HG03064 (cell line): ENCODE data around the gene TRRAP.
"Not testable (repeated sequence)": the region's sequence is repeated elsewhere in the genome, so short reads cannot be mapped to it uniquely, and the experiment has no call there.

ENCODE experiments used
- ATAC-seq: cut with Tn5 transposase; IDR thresholded peaks from one replicate; pipeline ENCODE4 v1.9.1; 2021; ENCODE audit warnings: low read depth; ENCODE audit not compliant: unreplicated experiment

Gene TRRAP

DNA sequence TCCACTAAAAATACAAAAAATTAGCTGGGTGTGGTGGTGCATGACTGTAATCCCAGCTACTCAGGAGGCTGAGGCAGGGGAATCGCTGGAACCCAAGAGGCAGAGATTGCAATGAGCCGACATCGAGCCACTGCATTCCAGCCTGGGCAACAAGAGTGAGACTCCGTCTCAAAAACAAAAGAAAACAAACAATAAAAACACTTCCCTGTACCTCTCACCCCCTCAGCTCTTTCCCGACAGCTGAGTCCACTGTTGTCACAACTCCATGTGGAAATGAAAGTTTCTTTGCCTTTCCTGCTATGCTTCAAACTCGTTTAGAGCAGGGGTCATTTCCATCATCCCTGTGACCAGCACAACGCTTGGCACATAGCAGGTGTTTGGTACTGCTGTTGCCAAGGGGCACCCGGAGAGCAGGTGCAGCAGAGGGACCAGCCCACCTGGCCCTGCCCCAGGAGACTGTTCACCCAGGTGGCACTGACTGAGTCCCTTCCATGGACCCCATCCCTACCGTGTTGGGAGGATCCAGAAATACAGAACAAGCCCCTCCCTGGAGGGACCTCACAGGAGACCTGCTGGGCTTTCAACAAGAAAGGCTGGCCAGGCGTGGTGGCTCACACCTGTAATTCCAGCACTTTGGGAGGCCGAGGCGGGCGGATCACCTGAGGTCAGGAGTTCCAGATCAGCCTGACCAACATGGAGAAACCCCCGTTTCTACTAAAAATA, 13.4 kb upstream of the TRRAP start:
- ATAC-seq, result no peak

DNA sequence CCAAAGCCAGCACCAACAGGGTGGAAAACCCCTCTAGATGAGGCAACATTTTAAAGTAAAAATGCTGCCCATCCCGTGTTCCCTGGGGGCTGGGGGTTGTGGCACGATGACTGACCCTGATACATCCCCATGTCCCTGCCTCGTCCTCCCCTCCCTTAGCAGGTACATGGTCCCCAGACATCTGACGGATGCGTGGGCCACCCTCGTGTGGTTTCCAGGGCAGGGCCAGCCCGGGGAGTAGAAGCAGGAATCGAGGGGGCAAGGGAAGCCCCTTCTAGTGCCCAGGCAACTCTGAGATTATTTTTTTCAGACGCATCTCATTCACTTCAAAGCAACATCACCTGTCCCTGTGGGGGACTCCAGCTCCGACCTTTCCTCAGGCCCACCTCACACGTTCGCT, 12.0 kb upstream of the TRRAP start:
- ATAC-seq, result no peak

DNA sequence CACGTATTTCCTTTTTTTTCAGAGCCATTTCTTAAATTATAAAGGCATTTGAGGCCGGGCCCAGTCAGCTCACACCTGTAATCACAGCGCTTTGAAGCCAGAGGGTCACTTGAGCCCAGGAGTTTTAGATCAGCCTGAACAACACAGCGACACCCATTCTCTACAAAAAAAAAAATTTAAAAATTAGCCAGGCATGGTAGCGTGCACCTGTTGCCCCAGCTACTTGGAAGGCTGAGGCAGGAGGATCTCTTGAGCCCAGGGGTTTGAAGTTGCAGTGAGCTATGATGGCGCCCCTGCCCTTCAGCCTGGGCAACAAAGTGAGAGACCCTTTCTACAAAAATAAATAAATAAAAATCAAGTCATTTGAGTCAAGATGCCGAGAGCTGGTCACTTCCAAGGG, 11.6 kb upstream of the TRRAP start:
- ATAC-seq, result no peak

DNA sequence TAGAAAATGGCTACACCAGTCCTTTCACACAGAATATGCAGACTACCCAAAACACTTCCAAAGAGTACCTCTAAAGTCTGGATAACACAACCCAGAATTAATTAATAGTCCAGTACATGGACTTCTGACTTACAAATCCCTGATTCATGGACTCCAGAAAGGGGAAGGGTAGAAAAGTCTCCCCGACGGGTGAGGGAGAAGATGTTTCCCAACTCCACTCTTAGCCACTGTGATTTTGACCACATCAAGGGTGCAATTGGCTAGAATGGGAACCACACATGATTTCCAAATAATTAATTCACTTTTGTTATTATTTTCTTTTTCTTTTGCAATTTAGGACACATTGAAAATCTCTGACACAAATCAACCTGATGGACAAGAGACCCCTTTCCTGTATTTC, 9.9 kb upstream of the TRRAP start:
- no peak for ATAC-seq

DNA sequence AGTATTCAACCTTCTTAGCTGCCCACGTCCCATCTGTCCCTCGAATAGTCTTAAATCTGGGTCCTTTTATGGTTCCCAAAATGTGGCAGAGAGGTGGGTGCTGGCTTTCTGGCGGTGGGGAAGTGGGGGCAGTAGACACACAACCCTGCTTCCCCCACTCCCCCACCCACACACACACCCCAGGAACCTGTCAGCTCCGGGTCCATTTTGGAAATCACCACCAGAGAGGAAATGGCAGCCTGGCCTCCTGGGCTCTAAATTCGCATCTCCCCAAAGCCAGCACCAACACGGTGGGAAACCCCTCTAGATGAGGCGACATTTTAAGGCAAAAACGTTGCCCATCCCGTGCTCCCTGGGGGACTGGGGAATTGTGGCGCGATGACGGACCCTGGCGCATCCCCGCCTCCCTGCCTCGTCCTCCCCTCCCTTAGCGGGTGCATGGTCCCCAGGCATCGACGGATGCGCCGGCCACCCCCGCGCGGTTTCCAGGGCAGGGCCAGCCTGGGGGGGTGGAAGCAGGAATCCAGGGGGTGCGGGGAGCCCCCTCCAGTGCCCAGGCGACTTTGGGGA, 9.2 kb upstream of the TRRAP start:
- ATAC-seq, result no peak

DNA sequence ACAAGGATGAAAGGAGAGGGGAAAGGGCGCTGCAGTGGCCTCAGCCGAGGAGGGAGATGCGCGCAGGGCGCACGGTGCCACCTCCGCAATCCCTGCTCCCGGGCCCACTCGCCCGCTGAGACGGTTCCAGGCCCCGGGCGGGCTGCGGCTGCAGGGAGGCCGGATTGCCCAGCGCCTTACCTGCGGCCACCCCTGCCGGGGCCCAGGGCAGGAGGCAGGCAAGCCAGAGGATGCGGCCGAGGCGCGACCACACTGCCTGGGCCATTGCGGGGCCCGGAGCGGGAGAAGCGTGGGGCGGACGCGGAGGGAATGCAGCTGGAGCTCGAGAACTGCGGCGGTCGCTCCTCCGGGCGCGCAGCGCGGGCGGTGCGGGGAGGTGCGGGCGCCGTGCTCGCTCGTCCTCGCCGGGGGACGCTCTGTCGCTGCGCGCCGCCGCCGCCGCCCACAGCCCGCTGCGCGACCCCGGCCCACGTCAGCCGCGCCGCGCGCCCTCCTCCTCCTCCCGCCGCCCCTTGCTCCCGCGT, 8.7 kb upstream of the TRRAP start, which contains the start of gene TMEM130:
Gene TMEM130 (minus strand): TSS at position 418 of the 524 bp plus-strand sequence. CDS start 153 bp downstream, at position 265.
- peak; percentile 14 for ATAC-seq

DNA sequence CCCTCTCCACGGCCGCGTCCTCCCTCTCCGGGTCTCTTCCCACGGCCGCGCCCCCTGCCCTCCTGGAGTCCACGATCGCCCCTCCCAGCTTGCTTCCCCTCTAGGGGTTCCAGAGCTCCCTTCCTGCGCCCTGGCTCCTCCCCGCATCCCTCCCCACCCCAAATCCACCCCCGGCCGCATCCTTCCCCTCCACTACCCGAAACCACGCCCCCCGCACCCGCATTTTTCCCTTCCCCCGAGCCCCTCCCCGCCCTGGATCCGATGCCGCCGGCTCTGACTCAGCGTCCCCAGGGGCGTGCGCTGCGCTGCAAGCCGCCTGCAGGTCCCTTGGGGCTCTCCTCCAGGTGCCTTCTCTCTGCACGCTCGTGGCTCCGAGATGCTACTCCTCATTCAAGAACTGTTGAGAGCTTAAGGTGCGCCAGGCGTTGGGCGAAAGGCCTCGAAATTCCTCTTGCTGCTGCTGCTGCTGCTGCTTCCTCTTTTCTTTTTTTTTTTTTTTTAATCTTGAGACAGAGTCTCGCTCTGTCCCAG, 8.1 kb upstream of the TRRAP start:
- ATAC-seq, result peak; percentile 94

DNA sequence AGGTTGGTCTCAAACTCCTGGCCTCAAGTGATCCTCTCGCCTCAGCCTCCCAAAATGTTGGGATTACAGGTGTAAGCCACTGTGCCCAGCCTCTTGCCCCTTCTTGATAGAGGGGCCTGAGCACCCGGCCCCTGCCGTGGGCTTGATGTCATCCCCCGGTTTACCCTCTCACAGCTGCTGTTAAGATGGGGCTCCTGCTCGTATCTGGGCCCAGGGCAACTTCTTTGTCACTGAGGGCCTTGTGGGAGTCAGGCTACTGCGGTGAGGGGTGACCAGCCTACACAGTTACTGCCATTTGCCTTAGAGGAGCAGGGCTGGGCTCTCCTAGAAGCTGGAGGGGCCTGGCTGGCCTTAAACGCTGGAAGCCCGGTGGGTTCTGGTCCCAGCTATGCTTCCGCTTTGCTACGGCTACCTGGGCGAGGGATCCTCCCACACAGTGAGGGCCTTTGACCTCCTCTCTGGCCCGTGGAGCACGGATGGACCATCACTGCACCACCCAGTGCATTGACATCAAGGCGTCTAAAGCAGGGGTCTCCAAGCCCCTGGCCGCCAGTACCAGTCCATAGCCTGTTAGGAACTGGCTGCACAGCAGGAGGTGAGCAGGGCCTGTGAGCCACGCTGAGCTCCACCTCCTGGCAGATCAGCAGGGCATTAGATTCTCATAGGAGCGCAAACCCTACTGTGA, 7.4 kb upstream of the TRRAP start:
- no peak for ATAC-seq

DNA sequence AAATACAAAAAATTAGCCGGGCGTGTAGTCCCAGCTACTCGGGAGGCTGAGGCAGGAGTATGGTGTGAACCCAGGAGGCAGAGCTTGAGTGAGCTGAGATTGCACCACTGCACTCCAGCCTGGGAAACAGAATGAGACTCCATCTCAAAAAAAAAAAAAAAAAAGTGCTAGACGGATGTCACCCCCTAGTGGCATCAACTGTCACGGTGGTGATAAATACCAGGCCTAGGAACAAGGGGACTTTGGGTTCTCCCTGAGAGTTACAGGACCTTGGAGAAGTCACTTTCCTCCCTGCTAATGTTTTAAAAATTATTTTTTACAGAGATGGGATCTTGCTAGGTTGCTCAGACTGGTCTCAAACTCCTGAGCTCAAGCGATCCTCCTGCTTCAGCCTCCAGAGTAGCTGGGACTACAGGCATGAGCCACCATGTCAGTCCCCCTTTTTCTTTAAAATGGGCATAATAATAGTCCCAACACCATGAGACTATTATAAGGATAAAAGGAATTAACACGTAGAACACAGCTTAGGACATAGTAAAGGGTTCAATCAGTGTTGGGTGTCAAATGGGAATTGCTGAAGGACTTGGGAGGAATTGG, 5.9 kb upstream of the TRRAP start:
- ATAC-seq, result no peak

DNA sequence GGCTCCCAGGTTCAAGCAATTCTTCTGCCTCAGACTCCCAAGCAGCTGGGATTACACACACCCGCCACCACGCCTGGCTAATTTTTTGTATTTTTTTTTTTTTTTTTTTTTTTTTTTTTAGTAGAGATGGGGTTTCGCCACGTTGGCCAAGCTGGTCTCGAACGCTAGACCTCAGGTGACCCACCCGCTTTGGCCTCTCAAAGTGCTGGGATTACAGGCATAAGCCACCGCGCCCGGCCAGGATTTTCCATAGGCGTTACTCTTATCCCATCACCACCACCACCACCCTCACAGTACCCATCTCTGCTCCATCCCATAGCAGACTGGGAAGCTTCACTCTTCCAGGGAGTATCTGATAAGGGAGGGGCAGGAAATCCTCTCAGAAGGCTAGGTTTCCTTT, 4.7 kb upstream of the TRRAP start:
- not testable (repeated sequence) for ATAC-seq

DNA sequence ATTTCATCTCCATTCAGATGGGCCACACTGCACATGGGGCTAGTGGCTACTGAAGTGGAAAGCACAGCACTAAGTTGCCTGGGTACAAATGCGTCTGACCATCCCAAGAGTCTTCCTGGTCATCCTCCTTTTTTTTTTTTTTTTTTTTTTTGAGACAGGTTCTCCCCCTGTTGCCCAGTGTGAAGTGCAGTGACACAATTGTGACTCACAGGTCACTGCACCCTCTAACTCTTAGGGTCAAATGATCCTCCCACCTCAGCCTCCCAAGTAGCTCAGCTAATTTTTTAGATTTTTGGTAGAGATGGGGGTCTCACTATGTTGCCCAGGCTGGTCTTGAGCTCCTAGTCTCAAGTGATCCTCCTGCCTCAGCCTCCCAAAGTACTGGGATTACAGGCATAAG, 3.4 kb upstream of the TRRAP start:
- ATAC-seq, result no peak

DNA sequence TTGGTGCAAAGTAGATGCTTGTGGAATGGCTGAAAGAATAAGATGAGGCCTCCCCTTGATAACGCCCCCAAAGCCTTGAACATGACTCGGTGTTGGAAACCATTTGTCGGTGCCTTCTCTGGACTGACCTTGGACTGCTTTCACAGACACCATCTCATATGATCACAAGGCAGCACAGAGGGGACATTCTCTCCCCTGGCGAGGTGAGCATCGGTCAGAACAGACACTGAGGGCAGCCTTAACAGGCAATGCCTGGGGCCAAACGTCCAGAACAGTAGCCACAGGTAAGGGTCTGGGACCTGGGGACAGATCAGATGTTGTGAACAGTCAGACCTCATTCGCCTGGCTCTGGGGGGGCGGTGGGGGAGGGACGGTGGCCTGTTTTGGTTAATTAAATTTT, 2.8 kb upstream of the TRRAP start:
- no peak for ATAC-seq

DNA sequence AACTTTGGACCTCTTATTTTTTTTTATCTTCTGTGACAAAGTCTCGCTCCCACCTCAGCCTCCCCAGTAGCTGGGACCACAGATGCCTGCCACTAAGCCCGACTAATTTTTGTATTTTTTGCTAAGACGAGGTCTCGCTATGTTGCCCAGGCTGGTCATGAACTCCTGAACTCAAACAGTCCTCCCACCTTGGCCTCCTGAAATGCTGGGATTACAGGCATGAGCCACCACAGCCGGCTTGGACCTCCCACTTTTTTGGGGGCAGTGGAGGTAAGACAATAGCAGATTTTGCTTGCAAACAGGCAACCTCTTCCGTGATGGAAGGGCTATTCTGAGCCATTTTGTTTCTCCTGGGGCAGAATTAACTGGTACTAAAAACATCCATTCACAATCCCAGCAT, 1.2 kb upstream of the TRRAP start:
- ATAC-seq, result no peak

DNA sequence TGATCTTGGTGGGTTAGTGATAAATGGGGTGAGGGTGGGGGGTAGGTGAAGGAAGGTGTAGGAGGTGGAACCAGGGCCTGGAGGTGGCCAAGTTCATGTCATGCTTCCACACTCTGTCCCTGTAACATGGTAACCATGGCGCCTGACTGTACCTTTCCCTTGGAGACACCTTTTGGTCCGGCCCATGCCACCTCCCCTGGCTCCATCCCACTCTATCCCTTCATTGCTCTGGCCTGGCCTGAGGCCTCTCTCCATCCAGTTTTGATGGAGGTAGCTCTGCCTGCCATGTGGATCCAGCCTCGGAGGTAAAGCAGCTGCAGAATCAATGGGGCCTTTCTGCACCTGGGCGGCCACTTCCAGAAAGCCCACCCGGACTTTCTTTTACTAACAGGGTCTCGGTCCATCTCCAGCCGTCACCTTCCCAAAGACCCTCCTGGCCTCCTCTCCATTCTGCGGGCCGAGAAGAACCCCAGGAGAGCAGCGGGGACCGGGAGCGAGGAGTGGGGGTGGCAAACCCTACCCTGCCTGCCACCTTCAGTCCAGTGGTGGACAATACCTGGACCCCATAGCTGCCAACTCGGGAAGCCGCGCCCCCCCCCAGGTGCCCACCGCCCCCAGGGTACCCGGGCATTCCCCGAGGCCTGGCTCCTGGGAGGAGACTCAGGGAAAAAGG, 504 bp upstream of the TRRAP start:
- ATAC-seq, result no peak

DNA sequence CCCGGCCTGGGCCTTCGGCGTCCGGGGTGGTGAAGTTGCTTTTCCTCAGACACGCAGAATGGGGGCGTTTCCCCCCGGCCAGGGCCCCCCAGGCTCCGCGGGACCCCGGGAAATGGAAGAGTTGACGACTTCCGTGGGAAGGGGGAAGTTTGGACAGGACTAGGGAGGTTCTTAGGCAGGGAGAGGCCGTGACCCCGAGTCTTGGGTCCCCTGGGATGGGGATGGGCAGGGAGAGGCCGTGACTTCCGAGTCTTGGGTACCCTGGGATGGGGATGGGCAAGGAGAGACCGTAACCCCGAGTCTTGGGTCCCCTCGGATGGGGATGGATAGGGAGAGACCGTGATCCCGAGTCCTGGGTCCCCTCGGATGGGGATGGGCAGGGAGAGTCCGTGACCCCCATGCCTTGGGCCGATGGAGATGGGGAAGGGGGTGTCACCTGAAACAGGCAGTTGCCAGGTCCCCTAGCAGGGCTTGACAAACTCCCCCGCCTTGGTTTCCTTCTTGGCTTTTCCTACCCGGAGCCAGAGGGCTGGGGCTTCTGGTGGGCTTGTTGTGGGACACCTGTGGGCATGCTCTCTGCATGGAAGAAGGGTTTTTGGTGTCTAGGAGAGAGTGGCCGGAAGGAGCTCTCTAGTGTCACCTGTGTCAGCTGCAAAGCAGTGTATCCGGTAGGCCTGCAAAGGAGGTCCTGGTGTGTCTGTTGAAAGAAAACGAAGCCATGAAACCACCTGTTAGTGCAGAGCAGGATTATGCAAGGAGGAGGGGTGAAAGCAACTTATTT, 1.1 kb downstream of the TRRAP start:
- peak; percentile 64 for ATAC-seq

DNA sequence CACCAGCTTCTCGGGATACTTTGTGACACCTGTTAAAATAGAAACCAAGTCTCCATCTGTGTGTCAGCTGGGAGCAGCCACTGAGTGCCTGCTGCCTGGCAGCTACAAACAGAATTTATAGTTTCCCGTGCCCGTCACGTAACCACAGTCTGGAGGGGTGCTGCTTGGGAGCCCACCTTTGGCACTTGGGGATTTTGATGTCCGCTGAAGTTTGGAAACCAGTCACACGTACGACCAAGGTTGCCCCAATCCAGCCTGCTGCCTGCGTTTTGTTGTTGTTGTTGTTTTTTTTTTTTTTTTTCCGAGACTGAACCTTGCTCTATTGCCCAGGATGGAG, 1.6 kb downstream of the TRRAP start:
- no peak for ATAC-seq

DNA sequence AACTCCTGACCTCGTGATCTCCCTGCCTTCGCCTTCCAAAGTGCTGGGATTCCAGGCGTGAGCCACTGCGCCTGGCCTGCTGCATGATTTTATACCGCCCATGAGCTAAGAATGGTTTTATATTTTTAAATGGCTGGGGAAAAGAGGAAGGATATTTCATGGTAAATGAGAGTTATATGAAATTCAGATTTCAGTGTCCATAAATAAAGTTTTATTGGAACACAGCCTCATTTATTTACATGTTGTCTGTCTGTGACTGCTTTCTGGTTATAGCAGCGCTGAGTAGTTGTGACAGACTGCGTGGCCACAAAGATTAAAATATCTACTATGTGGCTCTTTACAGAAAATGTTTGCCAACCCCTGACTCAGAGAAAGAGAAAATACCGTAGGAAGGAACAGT, 2.2 kb downstream of the TRRAP start:
- ATAC-seq, result no peak

DNA sequence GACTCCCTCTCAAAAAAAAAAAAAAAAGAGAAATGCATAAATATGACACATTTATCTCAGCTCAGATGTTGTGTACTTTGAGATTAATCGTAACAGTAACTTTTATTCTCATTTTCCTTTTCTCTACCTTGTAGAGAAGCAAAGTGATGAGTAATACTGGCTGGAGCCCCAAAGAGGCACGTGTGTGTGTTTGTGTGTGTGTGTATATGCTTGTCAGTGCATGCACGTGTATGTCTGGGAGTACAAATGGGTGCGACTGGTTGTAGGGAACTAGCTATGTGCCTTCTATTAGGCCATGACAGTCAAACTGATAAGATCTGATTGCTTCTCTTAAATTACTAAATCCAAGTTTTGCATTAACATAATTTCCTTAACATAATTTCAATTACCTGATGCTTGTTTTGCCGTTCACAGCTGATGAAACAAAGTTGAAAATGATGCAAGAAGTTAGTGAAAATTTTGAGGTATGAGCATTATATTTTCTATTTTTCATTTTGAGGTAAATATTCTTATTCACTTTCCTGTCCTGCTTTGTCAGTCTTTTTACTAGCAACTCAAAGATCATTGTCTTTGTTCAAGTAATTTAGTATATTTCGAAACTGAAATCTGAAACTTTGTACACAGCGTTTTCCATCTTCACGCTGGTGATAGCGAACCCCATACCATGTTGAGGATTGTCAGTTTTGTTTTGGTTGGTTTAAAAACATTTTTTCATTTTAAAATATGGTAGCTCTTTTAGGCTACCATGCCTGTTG, 3.4 kb downstream of the TRRAP start:
- ATAC-seq, result no peak

DNA sequence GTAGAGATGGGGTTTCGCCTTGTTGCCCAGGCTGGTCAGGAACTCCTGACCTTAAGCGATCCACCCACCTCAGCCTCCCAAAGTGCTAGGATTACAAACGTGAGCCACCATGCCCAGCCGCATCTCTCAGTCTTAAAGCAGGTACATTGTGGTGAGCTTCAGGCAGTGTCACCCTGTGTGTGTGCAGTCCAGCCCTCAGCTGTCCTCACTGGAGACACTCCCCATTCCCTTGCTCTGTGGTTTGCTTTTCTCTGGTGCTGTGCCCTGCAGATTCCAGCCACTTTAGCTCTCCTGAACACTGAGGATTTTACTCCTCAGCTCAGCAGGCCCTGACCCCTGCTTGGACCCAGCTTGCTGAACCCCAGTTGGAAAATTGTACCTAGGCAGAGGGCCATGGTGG, 6.1 kb downstream of the TRRAP start:
- ATAC-seq, result no peak
